WTC11 (cell line): ENCODE results near the gene APPL1. TPM values are rescaled to one million over a fixed set of nuclear protein-coding genes. Genes with fewer than 3 reads are reported as not detected.

Experiments
- ATAC-seq: fragments of 200-7000 bp; cut with Tn5 transposase; 2 replicates; pipeline ENCODE4 v1.10.0; 2021; ENCODE audit warnings: mild to moderate bottlenecking, moderate library complexity
- CTCF ChIA-PET: fragments of 300-600 bp; sonication (Branson Sonifier 250); formaldehyde crosslinking; loops from one replicate; lab custom pipeline; 2021; ENCODE audit warnings: antibody characterized with exemption; lab: Charles Lee
- POLR2A ChIA-PET: fragments of 350-600 bp; sonication (Branson Sonifier 250); formaldehyde crosslinking; loops from one replicate; lab custom pipeline; 2021; ENCODE audit warnings: antibody characterized with exemption; lab: Charles Lee
- DNase-seq: peaks from one replicate; pipeline ENCODE4 v3.0.0; 2021; ENCODE audit warnings: low spot score
- H3K27ac Mint-ChIP-seq: 2 replicates; pipeline ENCODE4 v1.8.0; 2021; ENCODE audit warnings: mixed read lengths
- H3K27me3 Mint-ChIP-seq: 2 replicates; pipeline ENCODE4 v1.8.0; 2021; ENCODE audit warnings: low read depth, mild to moderate bottlenecking, moderate library complexity, mixed read lengths
- H3K36me3 Mint-ChIP-seq: 2 replicates; pipeline ENCODE4 v1.8.0; 2021; ENCODE audit warnings: mixed read lengths
- H3K4me1 Mint-ChIP-seq: 2 replicates; pipeline ENCODE4 v1.8.0; 2022; ENCODE audit warnings: mixed read lengths
- H3K4me3 Mint-ChIP-seq: 2 replicates; pipeline ENCODE4 v1.8.0; 2021; ENCODE audit warnings: mild to moderate bottlenecking, moderate library complexity, mixed read lengths
- H3K9me3 Mint-ChIP-seq: 2 replicates; pipeline ENCODE4 v1.8.0; 2021; ENCODE audit warnings: mixed read lengths
- CBFB ChIP-seq: sonication (generic); formaldehyde crosslinking; IDR thresholded peaks from 2 replicates; pipeline ENCODE4 v1.8.1; 2022; ENCODE audit warnings: mild to moderate bottlenecking, low read depth, missing genetic modification reagents
- ELF4 ChIP-seq: sonication (generic); formaldehyde crosslinking; IDR thresholded peaks from 2 replicates; pipeline ENCODE4 v1.8.1; 2022; ENCODE audit warnings: low read depth, mild to moderate bottlenecking, moderate library complexity, missing genetic modification reagents
- ESRRA ChIP-seq: sonication (generic); formaldehyde crosslinking; IDR thresholded peaks from 2 replicates; pipeline ENCODE4 v1.8.1; 2022; ENCODE audit warnings: mild to moderate bottlenecking, missing genetic modification reagents, borderline replicate concordance
- ETV6 ChIP-seq: sonication (generic); formaldehyde crosslinking; IDR thresholded peaks from 2 replicates; pipeline ENCODE4 v1.8.1; 2022; ENCODE audit warnings: mild to moderate bottlenecking, missing genetic modification reagents
- GABPB1 ChIP-seq: sonication (generic); formaldehyde crosslinking; IDR thresholded peaks from 2 replicates; pipeline ENCODE4 v1.8.1; 2023; ENCODE audit warnings: mild to moderate bottlenecking, missing genetic modification reagents
- GRHL2 ChIP-seq: fragments of 250-450 bp; sonication (Bioruptor Pico); IDR thresholded peaks from 2 replicates; pipeline ENCODE4 v1.8.0; 2022; ENCODE audit warnings: mild to moderate bottlenecking, moderate library complexity; ENCODE audit not compliant: insufficient replicate concordance, severe bottlenecking
- KAT7 ChIP-seq: sonication (generic); formaldehyde crosslinking; IDR thresholded peaks from 2 replicates; pipeline ENCODE4 v1.8.1; 2023; ENCODE audit warnings: missing genetic modification reagents, mild to moderate bottlenecking, borderline replicate concordance
- NFATC4 ChIP-seq: fragments of 250-450 bp; sonication (Bioruptor Pico); IDR thresholded peaks from 2 replicates; pipeline ENCODE4 v1.9.0; 2021; ENCODE audit warnings: mild to moderate bottlenecking
- NFE2L1 ChIP-seq: sonication (generic); formaldehyde crosslinking; IDR thresholded peaks from 2 replicates; pipeline ENCODE4 v1.8.1; 2023; ENCODE audit warnings: missing genetic modification reagents
- NFYB ChIP-seq: sonication (generic); formaldehyde crosslinking; conservative IDR thresholded peaks from 2 replicates; pipeline ENCODE4 v1.8.0; 2022; ENCODE audit warnings: low read depth, missing genetic modification reagents
- NR1H2 ChIP-seq: sonication (generic); formaldehyde crosslinking; IDR thresholded peaks from 2 replicates; pipeline ENCODE4 v1.9.0; 2021; ENCODE audit warnings: mild to moderate bottlenecking, moderate library complexity, missing genetic modification reagents
- NR3C1 ChIP-seq: sonication (generic); formaldehyde crosslinking; conservative IDR thresholded peaks from 2 replicates; pipeline ENCODE4 v1.8.1; 2023; ENCODE audit warnings: low read depth, mild to moderate bottlenecking, missing genetic modification reagents
- TEAD1 ChIP-seq: sonication (generic); formaldehyde crosslinking; IDR thresholded peaks from 2 replicates; pipeline ENCODE4 v1.8.0; 2022; ENCODE audit warnings: mild to moderate bottlenecking, missing genetic modification reagents
- TEAD4 ChIP-seq: sonication (generic); formaldehyde crosslinking; IDR thresholded peaks from 2 replicates; pipeline ENCODE4 v1.8.0; 2022; ENCODE audit warnings: mild to moderate bottlenecking, missing genetic modification reagents
- ZBTB21 ChIP-seq: sonication (generic); formaldehyde crosslinking; IDR thresholded peaks from 2 replicates; pipeline ENCODE4 v1.8.1; 2023; ENCODE audit warnings: mild to moderate bottlenecking, missing genetic modification reagents, borderline replicate concordance
- ZNF219 ChIP-seq: sonication (generic); formaldehyde crosslinking; IDR thresholded peaks from 2 replicates; pipeline ENCODE4 v1.8.0; 2023; ENCODE audit warnings: missing genetic modification reagents, mild to moderate bottlenecking, borderline replicate concordance
- ZNF317 ChIP-seq: sonication (generic); formaldehyde crosslinking; IDR thresholded peaks from 2 replicates; pipeline ENCODE4 v1.8.1; 2023; ENCODE audit warnings: low read depth, mild to moderate bottlenecking, moderate library complexity, missing genetic modification reagents, borderline replicate concordance
- ZNF396 ChIP-seq: fragments of 250-450 bp; sonication (Bioruptor Pico); IDR thresholded peaks from 2 replicates; pipeline ENCODE4 v1.8.0; 2021; ENCODE audit warnings: mild to moderate bottlenecking, moderate library complexity, borderline replicate concordance
- ZNF416 ChIP-seq: fragments of 250-450 bp; sonication (Bioruptor Pico); IDR thresholded peaks from 2 replicates; pipeline ENCODE4 v1.9.0; 2021; ENCODE audit warnings: mild to moderate bottlenecking, inconsistent platforms
- total RNA-seq: library from RNA; stranded (reverse); gene quantifications from 3 replicates; pipeline ENCODE4 v1.2.3, GENCODE V29; 2021
- TF ChIP-seq, protein P1 (sequence below): sonication (generic); formaldehyde crosslinking; IDR thresholded peaks from 2 replicates; pipeline ENCODE4 v1.8.0; 2022; ENCODE audit warnings: mild to moderate bottlenecking, missing genetic modification reagents
- TF ChIP-seq, protein P2 (sequence below): sonication (generic); formaldehyde crosslinking; IDR thresholded peaks from 2 replicates; pipeline ENCODE4 v1.8.0; 2023; ENCODE audit warnings: missing genetic modification reagents, mild to moderate bottlenecking, borderline replicate concordance
- TF ChIP-seq, protein P3 (sequence below): sonication (generic); formaldehyde crosslinking; IDR thresholded peaks from 2 replicates; pipeline ENCODE4 v1.8.1; 2023; ENCODE audit warnings: mild to moderate bottlenecking, missing genetic modification reagents
- TF ChIP-seq, protein P4 (sequence below): sonication (generic); formaldehyde crosslinking; IDR thresholded peaks from 2 replicates; pipeline ENCODE4 v1.8.1; 2023; ENCODE audit warnings: mild to moderate bottlenecking, missing genetic modification reagents, moderate library complexity
- TF ChIP-seq, protein P5 (sequence below): fragments of 250-450 bp; sonication (Bioruptor Pico); IDR thresholded peaks from 2 replicates; pipeline ENCODE4 v1.9.0; 2021; ENCODE audit warnings: mild to moderate bottlenecking

APPL1 gene
- total RNA-seq, 1 experiment from 2014 or later: 35.8 TPM

DNA sequence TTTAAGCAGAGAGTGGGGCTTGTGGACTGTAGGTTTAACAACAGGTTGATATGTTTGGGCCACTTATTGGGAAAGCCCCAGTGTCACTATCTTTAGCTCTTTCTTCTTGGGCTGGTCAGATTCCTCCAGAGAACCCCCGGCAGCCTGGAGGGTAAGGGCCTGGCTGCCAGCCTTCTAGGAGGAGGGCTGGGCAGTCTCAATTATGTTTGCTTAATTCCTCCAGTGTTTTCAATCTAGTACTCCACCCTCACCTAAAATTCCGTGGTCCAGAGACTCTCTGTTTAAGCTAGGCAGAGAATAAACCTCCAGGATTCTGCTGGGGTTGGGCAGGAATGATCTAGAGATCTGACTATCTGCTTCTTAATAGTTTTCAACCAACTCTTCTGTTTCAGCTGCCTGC is 59.7 kb downstream of the APPL1 start (continued):
- no peak for TF ChIP-seq TEAD1
- no peak for TF ChIP-seq ZBTB21 (CRISPR knock-in tag)
- no peak for TF ChIP-seq NFYB (CRISPR knock-in tag)
- no peak for TF ChIP-seq ELF4 (CRISPR knock-in tag)
- no peak for TF ChIP-seq ZNF416 (CRISPR knock-in tag)

DNA sequence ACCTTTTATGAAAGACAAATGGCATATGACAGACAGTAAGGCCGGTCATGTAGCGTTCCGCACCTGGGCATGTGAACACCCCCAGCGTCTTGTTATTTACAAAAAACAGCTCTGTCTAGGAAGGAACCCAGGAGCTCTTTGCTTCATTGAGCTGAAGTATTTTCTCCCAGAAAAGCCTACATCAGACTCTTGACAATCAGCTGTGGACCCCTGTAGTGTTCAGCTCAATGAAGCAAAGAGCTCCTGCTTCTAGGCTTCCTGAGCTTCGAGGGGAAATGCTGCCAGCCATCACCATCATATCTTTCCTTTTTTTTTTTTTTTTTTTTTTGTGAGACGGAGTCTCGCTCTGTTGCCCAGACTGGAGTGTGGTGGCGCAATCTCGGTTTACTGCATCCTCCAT is 60.9 kb downstream of the APPL1 start:
- H3K4me3 Mint-ChIP-seq: no peak overlapping the region
- ATAC-seq: no peak
- CTCF ChIA-PET: interaction anchor here (1.9 kb wide), 1 partner anchor 109 kb away, joined by 8 read pairs; no protein-coding TSS in a partner anchor

DNA sequence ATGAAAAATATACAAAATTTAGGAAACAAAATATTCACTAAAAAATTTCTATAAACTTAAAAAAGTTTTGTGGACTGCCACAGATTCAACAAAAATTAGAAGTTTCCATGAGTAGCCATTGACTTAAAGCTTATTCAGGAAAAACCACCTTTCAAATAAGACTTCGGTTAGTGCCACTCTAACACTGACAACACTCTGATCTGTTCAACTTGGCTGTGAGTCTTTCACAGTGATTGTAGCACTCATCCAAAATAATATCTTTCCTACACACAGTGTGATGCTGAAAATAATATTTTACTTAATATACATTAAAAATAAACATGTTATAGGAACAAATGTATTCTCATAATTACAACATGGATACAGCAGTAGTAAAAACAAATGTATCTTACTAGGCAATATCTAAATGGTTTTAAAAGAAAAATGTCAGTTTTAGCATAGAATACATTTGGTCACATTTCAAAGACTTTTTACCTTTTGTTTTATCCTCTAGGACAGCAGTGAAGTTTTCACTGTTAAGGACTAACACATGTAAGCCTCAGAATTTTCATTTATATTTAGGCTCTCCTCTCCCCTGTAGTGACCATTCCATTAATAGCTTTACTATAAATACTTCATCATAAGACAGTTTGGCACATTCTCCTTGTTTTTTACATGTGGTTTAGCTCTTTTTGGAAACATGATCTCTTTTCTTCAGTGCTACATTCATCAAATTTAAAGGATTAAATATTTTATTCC is 64.8 kb downstream of the APPL1 start, which contains the start of gene ASB14:
ASB14 (minus strand) TSS at position 527 of the 738 bp plus-strand sequence. CDS start 652 bp downstream, outside the sequence.
- Mint-ChIP-seq H3K4me1 (no peaks in the 10 kb centered on the region), H3K36me3 (no peaks in the 10 kb centered on the region), H3K4me3 (no peak within 1 kb of the TSS), H3K27ac (no peak within 1 kb of the TSS), H3K27me3 (no peaks in the 10 kb centered on the region), H3K9me3 (no peaks in the 10 kb centered on the region)
- TF ChIP-seq ZNF317 (CRISPR knock-in tag): no peak
- no peak for TF ChIP-seq KAT7 (CRISPR knock-in tag)
- no peak for TF ChIP-seq TEAD4
- TF ChIP-seq NR1H2 (CRISPR knock-in tag): no peak
- no peak for TF ChIP-seq GRHL2 (CRISPR knock-in tag)
- TF ChIP-seq NFE2L1: no peak
- TF ChIP-seq, protein P1, sequence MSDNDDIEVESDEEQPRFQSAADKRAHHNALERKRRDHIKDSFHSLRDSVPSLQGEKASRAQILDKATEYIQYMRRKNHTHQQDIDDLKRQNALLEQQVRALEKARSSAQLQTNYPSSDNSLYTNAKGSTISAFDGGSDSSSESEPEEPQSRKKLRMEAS: no peak
- TF ChIP-seq, protein P2, sequence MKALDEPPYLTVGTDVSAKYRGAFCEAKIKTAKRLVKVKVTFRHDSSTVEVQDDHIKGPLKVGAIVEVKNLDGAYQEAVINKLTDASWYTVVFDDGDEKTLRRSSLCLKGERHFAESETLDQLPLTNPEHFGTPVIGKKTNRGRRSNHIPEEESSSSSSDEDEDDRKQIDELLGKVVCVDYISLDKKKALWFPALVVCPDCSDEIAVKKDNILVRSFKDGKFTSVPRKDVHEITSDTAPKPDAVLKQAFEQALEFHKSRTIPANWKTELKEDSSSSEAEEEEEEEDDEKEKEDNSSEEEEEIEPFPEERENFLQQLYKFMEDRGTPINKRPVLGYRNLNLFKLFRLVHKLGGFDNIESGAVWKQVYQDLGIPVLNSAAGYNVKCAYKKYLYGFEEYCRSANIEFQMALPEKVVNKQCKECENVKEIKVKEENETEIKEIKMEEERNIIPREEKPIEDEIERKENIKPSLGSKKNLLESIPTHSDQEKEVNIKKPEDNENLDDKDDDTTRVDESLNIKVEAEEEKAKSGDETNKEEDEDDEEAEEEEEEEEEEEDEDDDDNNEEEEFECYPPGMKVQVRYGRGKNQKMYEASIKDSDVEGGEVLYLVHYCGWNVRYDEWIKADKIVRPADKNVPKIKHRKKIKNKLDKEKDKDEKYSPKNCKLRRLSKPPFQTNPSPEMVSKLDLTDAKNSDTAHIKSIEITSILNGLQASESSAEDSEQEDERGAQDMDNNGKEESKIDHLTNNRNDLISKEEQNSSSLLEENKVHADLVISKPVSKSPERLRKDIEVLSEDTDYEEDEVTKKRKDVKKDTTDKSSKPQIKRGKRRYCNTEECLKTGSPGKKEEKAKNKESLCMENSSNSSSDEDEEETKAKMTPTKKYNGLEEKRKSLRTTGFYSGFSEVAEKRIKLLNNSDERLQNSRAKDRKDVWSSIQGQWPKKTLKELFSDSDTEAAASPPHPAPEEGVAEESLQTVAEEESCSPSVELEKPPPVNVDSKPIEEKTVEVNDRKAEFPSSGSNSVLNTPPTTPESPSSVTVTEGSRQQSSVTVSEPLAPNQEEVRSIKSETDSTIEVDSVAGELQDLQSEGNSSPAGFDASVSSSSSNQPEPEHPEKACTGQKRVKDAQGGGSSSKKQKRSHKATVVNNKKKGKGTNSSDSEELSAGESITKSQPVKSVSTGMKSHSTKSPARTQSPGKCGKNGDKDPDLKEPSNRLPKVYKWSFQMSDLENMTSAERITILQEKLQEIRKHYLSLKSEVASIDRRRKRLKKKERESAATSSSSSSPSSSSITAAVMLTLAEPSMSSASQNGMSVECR (CRISPR knock-in tag): no peak
- TF ChIP-seq, protein P3, sequence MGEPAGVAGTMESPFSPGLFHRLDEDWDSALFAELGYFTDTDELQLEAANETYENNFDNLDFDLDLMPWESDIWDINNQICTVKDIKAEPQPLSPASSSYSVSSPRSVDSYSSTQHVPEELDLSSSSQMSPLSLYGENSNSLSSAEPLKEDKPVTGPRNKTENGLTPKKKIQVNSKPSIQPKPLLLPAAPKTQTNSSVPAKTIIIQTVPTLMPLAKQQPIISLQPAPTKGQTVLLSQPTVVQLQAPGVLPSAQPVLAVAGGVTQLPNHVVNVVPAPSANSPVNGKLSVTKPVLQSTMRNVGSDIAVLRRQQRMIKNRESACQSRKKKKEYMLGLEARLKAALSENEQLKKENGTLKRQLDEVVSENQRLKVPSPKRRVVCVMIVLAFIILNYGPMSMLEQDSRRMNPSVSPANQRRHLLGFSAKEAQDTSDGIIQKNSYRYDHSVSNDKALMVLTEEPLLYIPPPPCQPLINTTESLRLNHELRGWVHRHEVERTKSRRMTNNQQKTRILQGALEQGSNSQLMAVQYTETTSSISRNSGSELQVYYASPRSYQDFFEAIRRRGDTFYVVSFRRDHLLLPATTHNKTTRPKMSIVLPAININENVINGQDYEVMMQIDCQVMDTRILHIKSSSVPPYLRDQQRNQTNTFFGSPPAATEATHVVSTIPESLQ (CRISPR knock-in tag): no peak
- no peak for TF ChIP-seq GABPB1 (CRISPR knock-in tag)
- TF ChIP-seq, protein P4, sequence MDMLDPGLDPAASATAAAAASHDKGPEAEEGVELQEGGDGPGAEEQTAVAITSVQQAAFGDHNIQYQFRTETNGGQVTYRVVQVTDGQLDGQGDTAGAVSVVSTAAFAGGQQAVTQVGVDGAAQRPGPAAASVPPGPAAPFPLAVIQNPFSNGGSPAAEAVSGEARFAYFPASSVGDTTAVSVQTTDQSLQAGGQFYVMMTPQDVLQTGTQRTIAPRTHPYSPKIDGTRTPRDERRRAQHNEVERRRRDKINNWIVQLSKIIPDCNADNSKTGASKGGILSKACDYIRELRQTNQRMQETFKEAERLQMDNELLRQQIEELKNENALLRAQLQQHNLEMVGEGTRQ: no peak
- no peak for TF ChIP-seq CBFB (CRISPR knock-in tag)
- no peak for TF ChIP-seq ESRRA
- TF ChIP-seq ZNF396 (CRISPR knock-in tag): no peak
- no peak for TF ChIP-seq ETV6
- TF ChIP-seq NFATC4 (CRISPR knock-in tag): no peak
- TF ChIP-seq ELF4 (CRISPR knock-in tag): no peak
- TF ChIP-seq, protein P5, sequence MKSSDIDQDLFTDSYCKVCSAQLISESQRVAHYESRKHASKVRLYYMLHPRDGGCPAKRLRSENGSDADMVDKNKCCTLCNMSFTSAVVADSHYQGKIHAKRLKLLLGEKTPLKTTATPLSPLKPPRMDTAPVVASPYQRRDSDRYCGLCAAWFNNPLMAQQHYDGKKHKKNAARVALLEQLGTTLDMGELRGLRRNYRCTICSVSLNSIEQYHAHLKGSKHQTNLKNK: no peak
- no peak for TF ChIP-seq TEAD1
- DNase-seq: no peak
- ATAC-seq: no peak
- ChIA-PET POLR2A (no interaction called here), CTCF (no interaction called here)

More for the DNA sequence above, 60.9 kb downstream of the APPL1 start:
- no peaks in the 10 kb centered on the region for H3K27me3 Mint-ChIP-seq
- H3K27ac Mint-ChIP-seq: no peak overlapping the region
- H3K9me3 Mint-ChIP-seq: peaks cover 15% of the 10 kb centered on the region
- H3K36me3 Mint-ChIP-seq: no peaks in the 10 kb centered on the region; the same call in 1 of the 2 replicates
- POLR2A ChIA-PET: no interaction called here
- TF ChIP-seq ZNF219 (CRISPR knock-in tag): no peak
- no peak for TF ChIP-seq GABPB1 (CRISPR knock-in tag)
- TF ChIP-seq NR3C1 (CRISPR knock-in tag): no peak
- H3K4me1 Mint-ChIP-seq: no peaks in the 10 kb centered on the region
- DNase-seq: no peak
